Neutrophil (primary cell): Measurements from ENCODE around the gene ATP6V0C.

Experiments used
- H3K27ac ChIP-seq: fragments of 200-600 bp; sonication (generic); 2 replicates; pipeline ENCODE4 v1.5.1; 2016; ENCODE audit warnings: mild to moderate bottlenecking, moderate library complexity
- H3K27me3 ChIP-seq: fragments of 200-600 bp; sonication (generic); 2 replicates; pipeline ENCODE4 v1.6.0; 2016; ENCODE audit warnings: mild to moderate bottlenecking
- H3K36me3 ChIP-seq: fragments of 200-600 bp; sonication (generic); 2 replicates; pipeline ENCODE4 v1.5.1; 2017
- H3K4me1 ChIP-seq, 2 experiments: fragments of 200-600 bp in 1 of 2; sonication (generic) in 1 of 2; 1 replicate in 1 of 2; 2 replicates in 1 of 2; pipeline versions ENCODE4 v1.5.1 to v1.6.1; 2013 to 2016; ENCODE audit warnings: low read depth in 1 of 2, low read length in 1 of 2, mild to moderate bottlenecking in 1 of 2, moderate library complexity in 1 of 2; ENCODE audit not compliant: control insufficient read depth in 1 of 2, insufficient read depth in 1 of 2
- H3K4me3 ChIP-seq, 2 experiments: fragments of 200-600 bp in 1 of 2; sonication (generic) in 1 of 2; 1 replicate in 1 of 2; 2 replicates in 1 of 2; pipeline ENCODE4 v1.5.1; 2013 to 2016; ENCODE audit warnings: low read depth in 1 of 2, low read length in 1 of 2, mild to moderate bottlenecking in 1 of 2, moderate library complexity in 1 of 2
- H3K9me3 ChIP-seq: fragments of 200-600 bp; sonication (generic); 2 replicates; pipeline ENCODE4 v1.5.1; 2016
- CTCF ChIP-seq: fragments of 200-600 bp; sonication (generic); IDR thresholded peaks from 2 replicates; pipeline ENCODE4 v1.5.1; 2016; ENCODE audit warnings: antibody characterized with exemption

The ATP6V0C gene

GRCh38 chr16:2524339-2524938, 10.7 kb downstream of the ATP6V0C start:
- Histone ChIP-seq H3K9me3 (no peaks in the 10 kb centered on the region), H3K4me3 (no peak overlapping the region), H3K36me3 (peaks cover 51% of the 10 kb centered on the region), H3K4me1 (peaks cover 58 to 66% of the 10 kb centered on the region in 2 experiments), H3K27ac (peak overlapping the region; percentile 91), H3K27me3 (no peaks in the 10 kb centered on the region)
- TF ChIP-seq CTCF: no peak

- peaks cover 59 to 69% of the 10 kb centered on the region in 2 experiments for H3K4me1 ChIP-seq
- peak overlapping the region; percentile 91 for H3K27ac ChIP-seq
- peak overlapping the region; percentile 21 to 49 for H3K4me3 ChIP-seq
- peaks cover 60% of the 10 kb centered on the region for H3K36me3 ChIP-seq
- no peak for TF ChIP-seq CTCF
- no peaks in the 10 kb centered on the region for H3K9me3 ChIP-seq
- H3K27me3 ChIP-seq: no peaks in the 10 kb centered on the region
Observed at GRCh38 chr16:2526135-2526534, 12.4 kb downstream of the ATP6V0C start.

GRCh38 chr16:2527071-2527783, 13.5 kb downstream of the ATP6V0C start:
- Histone ChIP-seq H3K4me1 (peaks cover 56 to 64% of the 10 kb centered on the region in 2 experiments), H3K36me3 (peaks cover 55% of the 10 kb centered on the region), H3K27ac (peak overlapping the region; percentile 91), H3K9me3 (no peaks in the 10 kb centered on the region), H3K27me3 (no peaks in the 10 kb centered on the region), H3K4me3 (no peak overlapping the region)
- TF ChIP-seq CTCF: no peak

GRCh38 chr16:2527784-2528100, 14.0 kb downstream of the ATP6V0C start:
- Histone ChIP-seq H3K9me3 (no peaks in the 10 kb centered on the region), H3K27ac (peak overlapping the region; percentile 91), H3K4me3 (no peak overlapping the region), H3K36me3 (peaks cover 53% of the 10 kb centered on the region), H3K4me1 (peaks cover 58 to 66% of the 10 kb centered on the region in 2 experiments), H3K27me3 (no peaks in the 10 kb centered on the region)
- TF ChIP-seq CTCF: no peak

- Histone ChIP-seq H3K4me1 (peaks cover 61 to 68% of the 10 kb centered on the region in 2 experiments), H3K36me3 (peaks cover 48% of the 10 kb centered on the region), H3K9me3 (no peaks in the 10 kb centered on the region), H3K4me3 (no peak overlapping the region), H3K27me3 (no peaks in the 10 kb centered on the region), H3K27ac (peak overlapping the region; percentile 21)
- no peak for TF ChIP-seq CTCF
Observed at GRCh38 chr16:2528161-2529060, 14.7 kb downstream of the ATP6V0C start.
